Left colon (tissue), 2 donors: Measurements from ENCODE around the gene HUS1. TPM values are rescaled to one million over a fixed set of nuclear protein-coding genes. Genes with fewer than 3 reads are reported as not detected.
"Not testable (repeated sequence)": the region's sequence is repeated elsewhere in the genome, so short reads cannot be mapped to it uniquely, and the experiment has no call there.

Experiments
- ATAC-seq: fragments of 200-7000 bp; cut with Tn5 transposase; one replicate; pipeline ENCODE4 v1.9.1; 2020; ENCODE audit warnings: mild to moderate bottlenecking, moderate library complexity
- DNase-seq, 2 donors: peaks; one replicate each; pipeline ENCODE4 v3.0.0-alpha.2; 2020
- intact Hi-C, 2 donors: fragments of 100-400 bp; cut with DNase I in 1 of 2; cut with micrococcal nuclease in 1 of 2; formaldehyde crosslinking; loops; one replicate each; pipeline versions ENCODE4 v1.11.2 to v1.14.0; 2022; cut with DNase I, micrococcal nuclease
- total RNA-seq, 2 donors: library from RNA; stranded (reverse); fragmentation: NEBNext Ultra II Directional; extraction: Animal tissue kit (Norgen Biotek cat#: 25700); gene quantifications; one replicate each; pipeline ENCODE4 v1.2.1, GENCODE V29; 2021
- donor health status: DM: no; HTN: no; CAD: no.
- donor health status: DM: yes; HTN: yes; CAD: no.

The HUS1 gene
- total RNA-seq, 2 donors from 2014 or later: 38.7 to 41.0 TPM

DNA sequence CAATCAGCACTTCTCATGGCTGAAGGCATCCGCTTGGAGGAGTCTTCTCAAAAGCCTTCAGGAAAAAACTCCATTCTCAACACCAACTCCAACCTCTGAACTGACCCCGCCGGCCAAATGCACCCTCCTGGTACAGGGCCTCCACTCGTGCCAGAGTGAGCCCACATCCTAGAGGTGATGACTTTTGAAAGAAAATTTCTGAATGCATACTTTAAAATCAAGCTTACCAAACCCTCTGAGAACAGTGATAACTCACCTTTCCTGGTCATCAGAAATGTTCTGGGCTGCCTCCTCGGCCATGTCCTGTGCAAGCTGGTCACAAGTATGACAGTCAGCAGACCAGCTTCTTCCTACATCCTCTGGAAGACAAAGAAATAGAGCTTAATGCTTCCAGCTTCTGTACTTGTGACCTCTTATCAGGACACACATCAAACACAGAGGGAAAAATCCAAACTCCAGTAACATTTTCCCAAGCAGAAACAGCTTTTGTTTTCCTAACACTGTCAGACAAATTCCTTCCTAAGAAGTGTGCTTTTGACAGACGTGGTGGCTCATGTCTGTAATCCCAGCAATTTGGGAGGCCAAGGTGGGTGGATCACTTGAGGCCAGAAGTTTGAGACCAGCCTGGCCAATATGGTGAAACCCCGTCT lies 31.1 kb downstream of the HUS1 start, which contains the start of gene PKD1L1:
Gene PKD1L1 (minus strand): TSS at position 326 of the 650 bp plus-strand sequence. CDS start 26 bp downstream, at position 300.
- DNase-seq (no peak), ATAC-seq (no peak)
- intact Hi-C loops: no loop called here

GRCh38 chr7:47947355-47947749 lies 32.1 kb downstream of the HUS1 start:
- DNase-seq (no peak), ATAC-seq (no peak)
- intact Hi-C loops: no loop called here

DNA sequence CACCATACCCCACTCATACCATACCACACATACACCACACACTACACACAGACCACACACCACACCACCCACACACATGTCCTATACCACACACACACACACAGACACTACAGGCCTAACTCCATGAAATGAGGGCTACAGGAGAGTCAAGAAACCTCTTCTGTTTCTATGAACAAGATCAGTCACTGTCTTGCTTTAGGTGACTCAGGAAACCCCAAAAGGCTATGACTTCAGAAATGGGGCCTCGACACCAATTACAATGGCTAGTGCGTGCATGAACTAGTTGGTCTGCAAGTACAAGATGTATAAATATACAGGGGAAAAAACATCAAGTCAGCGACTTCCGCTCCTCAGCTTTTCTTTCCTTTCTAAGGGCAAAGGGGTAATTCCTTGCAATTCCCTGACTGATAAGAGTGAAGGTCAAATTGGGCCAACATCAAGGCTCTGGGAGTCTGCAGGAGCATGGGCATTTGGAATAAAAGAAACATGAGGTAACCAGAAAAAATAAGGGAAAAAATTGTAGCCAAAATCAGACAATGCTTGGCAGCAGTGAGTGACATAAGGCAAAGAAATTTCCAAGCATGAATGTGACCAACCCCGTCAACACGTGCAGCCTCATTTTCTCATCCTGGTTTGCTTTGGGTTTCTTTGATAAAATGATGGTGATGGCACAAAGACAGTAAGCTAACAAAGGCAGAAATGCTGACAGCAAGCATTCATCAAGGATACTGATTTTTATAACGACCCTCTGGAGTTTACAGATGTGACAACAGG lies 32.6 kb downstream of the HUS1 start:
- ATAC-seq: no peak
- DNase-seq: no peak
- intact Hi-C loops: no loop called here

DNA sequence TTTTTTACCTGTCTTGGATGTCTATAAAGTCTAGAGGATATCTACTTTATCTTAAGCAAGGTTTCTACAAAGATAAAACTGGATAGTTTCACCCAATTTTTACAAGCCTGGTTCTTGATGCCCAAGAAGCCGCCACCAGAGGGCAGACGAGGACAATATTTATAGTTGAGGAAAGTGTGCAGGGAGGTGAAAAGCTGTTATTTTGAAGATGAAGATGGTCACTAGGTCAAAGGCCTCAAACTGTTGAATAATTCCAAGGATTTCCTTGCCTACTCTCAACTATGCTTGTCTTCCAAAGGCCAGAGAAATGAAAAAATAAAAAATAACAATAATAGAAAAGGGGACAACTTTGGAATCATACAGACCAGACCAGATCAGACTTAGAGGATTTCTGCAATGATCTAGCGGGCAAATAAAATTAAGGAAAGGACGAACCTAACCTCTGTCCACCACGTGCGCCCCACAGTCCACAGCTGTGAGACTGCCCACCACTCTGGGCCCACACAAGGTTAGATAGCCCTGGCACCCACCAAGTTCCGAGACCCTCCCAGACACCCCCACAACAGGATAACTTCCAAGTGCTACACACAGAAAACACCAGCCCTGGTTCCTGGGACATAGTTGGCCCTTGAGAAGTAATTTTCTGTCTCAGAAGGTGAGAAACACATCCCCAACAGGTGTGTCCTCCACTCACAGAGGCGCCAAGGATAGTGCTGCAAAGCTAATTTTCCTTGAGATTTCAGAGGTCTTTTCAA lies 34.0 kb downstream of the HUS1 start:
- ATAC-seq (no peak), DNase-seq (peak; percentile 58 to 96)
- intact Hi-C loops: loop anchor here in 1 of 2 donors (2.0 kb wide), 1 partner anchor 165 kb away; no protein-coding TSS in a partner anchor

- intact Hi-C loops: loop anchor here in 1 of 2 donors (2.0 kb wide), 1 partner anchor 166 kb away; no protein-coding TSS in a partner anchor
- no peak for ATAC-seq
- DNase-seq: no peak
Measured at GRCh38 chr7:47944536-47945260, 34.7 kb downstream of the HUS1 start.

- ATAC-seq (no peak), DNase-seq (no peak)
- intact Hi-C loops: loop anchor here in 1 of 2 donors (2.0 kb wide), 1 partner anchor 167 kb away; no protein-coding TSS in a partner anchor
Measured at GRCh38 chr7:47943676-47944474, 35.5 kb downstream of the HUS1 start.

- intact Hi-C loops, DNase-seq, ATAC-seq: not testable (repeated sequence)
Measured at GRCh38 chr7:47942651-47943050, 36.8 kb downstream of the HUS1 start.

GRCh38 chr7:47942132-47942531 lies 37.3 kb downstream of the HUS1 start:
- ATAC-seq (no peak), DNase-seq (no peak)
- intact Hi-C loops: no loop called here

- intact Hi-C loops: no loop called here
- no peak for DNase-seq
- ATAC-seq: no peak
Measured at GRCh38 chr7:47941136-47941844, 38.1 kb downstream of the HUS1 start.

DNA sequence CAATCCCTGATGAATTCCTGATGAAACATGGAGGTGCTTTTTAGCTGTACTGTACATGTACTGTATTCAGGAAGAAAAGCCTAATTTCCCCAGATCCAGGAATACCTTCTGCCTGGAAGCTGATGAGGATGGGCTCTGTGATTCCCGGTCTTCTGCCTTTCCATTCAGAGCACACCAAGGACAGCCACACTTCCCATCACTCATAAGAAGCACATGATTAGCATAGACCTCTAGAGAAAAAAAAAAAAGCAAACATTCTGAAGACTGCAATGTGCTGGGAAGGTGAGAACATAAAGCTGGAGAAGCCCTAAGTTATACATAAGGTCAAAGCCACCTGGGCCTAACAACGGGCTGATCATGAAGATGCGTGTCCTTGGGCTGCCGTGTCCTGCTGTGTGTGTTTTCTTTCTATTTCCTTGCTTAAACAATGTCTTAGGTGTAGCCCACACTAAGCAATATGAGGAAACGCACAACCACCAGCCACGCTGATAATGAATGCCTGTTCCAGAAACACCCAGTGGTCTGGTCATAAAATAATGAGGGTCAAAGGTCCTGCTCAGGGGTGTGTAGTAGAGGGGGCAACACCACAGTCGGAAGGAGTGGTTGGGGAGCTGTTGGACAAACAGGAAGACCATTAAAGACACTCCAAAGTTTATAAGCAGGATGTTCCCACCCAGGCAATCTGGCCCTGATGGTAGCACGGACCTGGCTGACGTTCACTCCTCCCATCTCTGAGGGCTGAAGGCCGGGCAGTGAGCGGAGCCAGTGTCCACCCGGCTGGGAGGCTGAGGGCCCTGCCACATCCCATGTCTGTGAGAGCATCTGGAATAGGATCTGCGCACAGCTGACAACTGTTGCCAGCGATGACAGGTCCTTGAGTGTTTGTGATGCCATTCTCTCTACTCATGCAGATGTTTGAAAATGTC lies 39.1 kb downstream of the HUS1 start:
- intact Hi-C loops: no loop called here
- DNase-seq (peak; percentile 74 to 82), ATAC-seq (peak; percentile 93)

GRCh38 chr7:47939425-47940036 lies 39.9 kb downstream of the HUS1 start:
- intact Hi-C loops: no loop called here
- ATAC-seq: peak; percentile 1

GRCh38 chr7:47938574-47939165 lies 40.7 kb downstream of the HUS1 start:
- ATAC-seq: no peak
- intact Hi-C loops: no loop called here

More at GRCh38 chr7:47939425-47940036, 39.9 kb downstream of the HUS1 start:
- no peak for DNase-seq

DNA sequence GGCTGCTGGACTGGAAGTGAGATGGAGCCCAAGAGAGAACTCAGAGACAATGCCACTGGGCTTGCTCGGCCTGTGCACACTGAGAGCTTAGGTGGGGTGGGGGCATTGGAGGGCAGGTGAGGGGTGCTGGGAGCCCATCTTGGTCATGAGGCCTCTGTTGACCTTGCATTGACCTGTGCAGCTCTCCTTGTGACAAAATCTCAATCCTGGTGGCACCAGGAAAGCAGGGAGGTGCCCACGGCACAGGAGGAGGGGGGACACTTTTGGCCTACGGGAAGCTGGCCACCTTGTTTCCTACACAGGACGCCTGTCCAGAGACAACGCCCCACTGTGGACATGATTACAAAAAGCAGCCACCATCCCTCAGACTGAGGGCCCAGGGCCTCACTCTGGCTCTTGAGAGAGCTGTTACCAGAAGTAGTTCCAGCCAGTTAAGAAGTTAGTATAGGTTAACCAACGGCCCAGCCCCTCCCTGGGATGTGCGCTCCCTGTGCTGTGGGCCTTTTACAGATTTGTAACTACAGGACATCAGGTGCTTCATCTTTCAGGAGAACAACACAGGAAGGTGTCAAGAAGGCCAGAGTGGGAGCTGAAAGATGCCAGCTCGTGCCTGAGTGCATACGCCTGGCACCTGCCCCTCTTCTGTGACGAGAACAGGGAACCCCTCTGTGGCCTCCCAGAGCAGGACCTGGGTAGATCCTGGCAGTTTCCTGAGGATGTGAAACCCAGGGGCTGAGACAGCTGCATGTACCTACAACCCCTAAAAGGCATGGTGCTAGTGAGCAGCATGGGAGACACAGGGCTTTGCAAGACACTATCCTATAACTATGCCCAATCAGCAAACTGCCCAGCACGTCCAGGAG lies 41.5 kb downstream of the HUS1 start:
- DNase-seq (no peak), ATAC-seq (no peak)
- intact Hi-C loops: no loop called here

More at GRCh38 chr7:47938574-47939165, 40.7 kb downstream of the HUS1 start:
- DNase-seq: no peak

DNA sequence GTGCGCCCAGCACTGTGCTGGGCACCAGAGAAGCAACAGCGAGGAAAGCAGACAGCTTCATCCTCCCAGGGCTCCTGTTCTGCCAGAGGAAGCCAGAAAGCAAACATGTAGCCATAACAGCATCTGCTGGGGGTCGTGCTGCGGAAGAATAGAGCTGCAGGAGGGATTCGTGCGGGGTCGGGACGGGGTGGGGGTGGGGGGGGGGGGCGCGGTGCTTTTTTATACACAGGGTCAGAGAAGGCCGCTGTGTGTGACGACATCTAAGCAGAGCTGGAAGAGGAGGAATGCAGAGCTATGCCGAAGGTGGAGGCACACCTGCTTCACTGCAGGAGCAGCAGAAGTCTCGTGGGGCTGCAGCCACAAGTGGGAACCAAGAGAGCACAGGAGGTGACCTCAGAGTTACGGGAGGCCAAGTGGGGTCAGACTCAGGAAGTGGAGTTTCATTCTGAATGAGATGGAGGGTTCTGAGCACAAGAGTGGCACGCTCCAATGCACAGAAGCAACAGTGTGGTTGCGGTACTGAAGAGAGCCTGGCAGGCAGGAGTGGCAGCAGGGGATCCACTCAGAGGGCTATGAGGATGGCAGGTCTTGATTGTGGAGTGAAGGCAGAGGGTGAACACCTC lies 42.2 kb downstream of the HUS1 start:
- DNase-seq (peak in 1 of 2 donors; percentile 41), ATAC-seq (no peak)
- intact Hi-C loops: no loop called here
